Fibroblast of mammary gland (primary cell): ENCODE measurements around the gene FBXL19.

Source experiments
- DNase-seq: peaks from one replicate; pipeline ENCODE4 v3.0.0-alpha.2; 2010; ENCODE audit warnings: low read depth
- H3K4me3 ChIP-seq: 2 replicates; pipeline ENCODE4 v1.5.1; 2011; ENCODE audit warnings: low read depth, mild to moderate bottlenecking, low read length, moderate library complexity; ENCODE audit not compliant: control insufficient read depth
- CTCF ChIP-seq: conservative IDR thresholded peaks from 2 replicates; pipeline ENCODE4 v1.5.1; 2011; ENCODE audit warnings: low read depth, low read length, inconsistent platforms; ENCODE audit not compliant: control insufficient read depth, insufficient read depth

FBXL19 gene

GRCh38 chr16:30926937-30927788 is 3.8 kb downstream of the FBXL19 start:
- no peak overlapping the region for H3K4me3 ChIP-seq
- TF ChIP-seq CTCF, result no peak
- DNase-seq, result no peak

GRCh38 chr16:30927789-30928378 is 4.5 kb downstream of the FBXL19 start:
- TF ChIP-seq CTCF, result no peak
- peak; percentile 39 for DNase-seq
- no peak overlapping the region for H3K4me3 ChIP-seq

GRCh38 chr16:30928390-30928789 is 5.0 kb downstream of the FBXL19 start:
- TF ChIP-seq CTCF, result no peak
- no peak overlapping the region for H3K4me3 ChIP-seq
- DNase-seq, result no peak

- TF ChIP-seq CTCF, result no peak
- H3K4me3 ChIP-seq, result no peak overlapping the region
- DNase-seq, result no peak
These were observed 5.8 kb downstream of the FBXL19 start for GRCh38 chr16:30929167-30929566.

- DNase-seq, result no peak
- no peak overlapping the region for H3K4me3 ChIP-seq
- no peak for TF ChIP-seq CTCF
These were observed 6.8 kb downstream of the FBXL19 start for GRCh38 chr16:30930160-30930571.

GRCh38 chr16:30931068-30931650 is 7.8 kb downstream of the FBXL19 start:
- no peak for TF ChIP-seq CTCF
- no peak overlapping the region for H3K4me3 ChIP-seq
- DNase-seq, result no peak
